GM21447 (cell line): Measurements from ENCODE around the gene CROCC2.
"Not testable (repeated sequence)": the region's sequence is repeated elsewhere in the genome, so short reads cannot be mapped to it uniquely, and the experiment has no call there.

Source experiments
- ATAC-seq: cut with Tn5 transposase; IDR thresholded peaks from one replicate; pipeline ENCODE4 v1.9.1; 2021; ENCODE audit not compliant: unreplicated experiment

Gene CROCC2

DNA sequence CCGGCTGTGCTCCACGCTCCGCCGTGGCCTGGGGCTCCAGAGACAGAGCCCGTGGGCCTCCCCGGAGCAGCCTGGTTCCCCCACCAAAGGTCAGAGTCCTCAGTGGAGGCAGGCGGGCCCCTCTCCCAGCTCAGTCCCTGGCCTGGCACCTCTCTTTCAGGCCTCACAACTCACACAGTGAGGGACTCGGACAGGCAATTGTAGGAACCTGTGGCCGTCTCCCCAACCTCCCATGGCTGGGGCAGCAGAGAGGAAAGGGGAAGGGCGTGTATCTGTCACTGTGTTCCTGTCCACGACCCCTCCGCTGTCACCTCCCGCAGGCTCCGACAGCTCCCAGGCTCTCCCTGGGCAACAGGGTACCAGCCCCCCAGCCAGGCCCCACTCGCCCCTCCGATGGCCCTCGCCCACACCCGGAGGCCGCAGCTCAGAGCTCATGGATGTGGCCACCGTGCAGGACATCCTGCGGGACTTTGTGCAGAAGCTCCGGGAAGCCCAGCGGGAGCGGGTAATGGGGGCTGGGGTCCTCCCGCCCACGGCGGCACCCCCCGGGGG, 59.8 kb downstream of the CROCC2 start:
- no peak for ATAC-seq

DNA sequence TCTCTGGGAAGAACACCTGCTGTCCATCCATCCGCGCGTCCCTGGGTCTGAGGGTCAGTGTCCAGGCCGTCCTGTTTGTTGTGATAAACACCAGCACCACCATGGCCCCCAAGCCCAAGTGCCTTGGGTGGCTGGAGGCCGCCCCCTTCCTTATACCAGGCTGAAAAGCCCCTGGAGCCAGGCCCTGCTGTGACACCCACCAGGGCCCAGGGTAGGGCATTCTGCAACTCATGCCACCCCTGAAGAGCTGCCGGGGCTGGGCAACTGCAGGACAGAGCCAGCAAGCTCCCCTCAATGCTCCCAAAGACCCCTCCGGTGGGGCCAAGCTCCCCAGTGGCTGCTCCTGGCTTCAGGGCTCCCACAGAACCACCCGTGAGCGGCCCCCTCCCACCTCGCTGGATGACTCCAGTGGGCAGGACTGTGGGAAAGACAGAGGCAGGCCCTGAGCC, 60.3 kb downstream of the CROCC2 start:
- no peak for ATAC-seq

- no peak for ATAC-seq
Observed at GRCh38 chr2:240966906-240967680, 61.0 kb downstream of the CROCC2 start.

- no peak for ATAC-seq
Observed at GRCh38 chr2:240967681-240968621, 61.8 kb downstream of the CROCC2 start.

DNA sequence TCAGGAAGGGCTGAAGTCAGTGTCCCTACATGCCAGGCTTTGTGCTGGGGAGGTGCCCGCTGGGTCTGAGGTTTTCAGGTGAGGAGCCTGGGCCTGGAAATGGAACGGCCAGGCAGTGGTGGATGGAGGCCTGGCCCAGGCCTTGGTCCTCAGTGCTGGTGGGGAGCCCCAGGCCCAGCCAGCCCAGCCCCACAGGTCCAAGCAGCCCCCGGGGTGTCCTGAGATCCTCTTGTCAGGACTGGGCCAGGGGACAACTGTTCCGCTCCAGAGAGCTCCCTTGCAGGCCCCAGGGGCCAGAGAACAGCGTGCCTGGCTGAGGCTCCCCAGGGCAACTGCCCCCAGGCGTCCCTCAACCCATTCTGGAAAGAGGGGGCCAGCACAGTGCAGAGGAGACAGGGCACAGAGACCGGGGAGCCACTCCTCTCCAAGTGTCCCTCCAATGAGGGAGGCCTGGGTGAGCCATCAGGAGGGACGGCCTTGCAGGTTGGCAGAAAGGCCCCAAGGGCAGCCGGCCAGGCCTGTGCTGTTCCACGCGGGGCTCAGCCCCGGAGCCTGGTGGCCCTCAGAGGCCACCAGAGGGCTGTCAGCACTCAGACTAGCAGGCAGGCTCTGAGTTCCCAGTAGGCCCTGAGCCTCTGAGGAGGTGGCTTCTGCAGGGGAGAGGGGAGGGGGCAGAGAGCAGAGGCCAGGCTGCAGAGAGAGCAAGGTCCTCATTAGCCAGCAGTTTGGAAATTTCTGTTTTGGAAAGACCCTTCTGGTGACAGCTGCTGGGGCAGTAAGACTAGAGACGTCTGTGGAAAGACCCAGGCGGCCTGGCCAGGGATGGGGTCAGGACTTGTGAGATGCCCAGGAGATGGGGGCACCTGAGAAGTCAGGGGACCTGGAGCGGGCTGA, 62.8 kb downstream of the CROCC2 start:
- no peak for ATAC-seq

DNA sequence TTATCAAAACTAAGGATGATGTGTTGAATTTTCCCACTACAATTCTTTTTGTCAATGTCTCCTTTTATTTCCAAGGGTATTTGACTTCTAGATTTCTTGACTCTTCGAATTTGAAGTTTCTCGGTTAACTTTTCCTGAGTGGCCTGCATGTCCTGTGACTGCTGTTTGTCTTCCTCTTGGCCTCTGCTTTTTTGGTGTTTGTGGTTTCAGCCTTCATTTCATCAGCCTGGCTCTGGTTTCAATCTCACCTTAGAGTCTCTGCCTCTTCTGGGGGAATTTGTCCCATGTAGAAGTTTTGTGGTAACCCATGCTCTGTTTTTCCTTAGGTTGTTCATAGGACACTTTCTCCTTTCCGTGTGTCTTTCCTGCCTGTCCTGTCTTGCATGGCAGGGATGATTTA, 64.0 kb downstream of the CROCC2 start:
- ATAC-seq = no peak

DNA sequence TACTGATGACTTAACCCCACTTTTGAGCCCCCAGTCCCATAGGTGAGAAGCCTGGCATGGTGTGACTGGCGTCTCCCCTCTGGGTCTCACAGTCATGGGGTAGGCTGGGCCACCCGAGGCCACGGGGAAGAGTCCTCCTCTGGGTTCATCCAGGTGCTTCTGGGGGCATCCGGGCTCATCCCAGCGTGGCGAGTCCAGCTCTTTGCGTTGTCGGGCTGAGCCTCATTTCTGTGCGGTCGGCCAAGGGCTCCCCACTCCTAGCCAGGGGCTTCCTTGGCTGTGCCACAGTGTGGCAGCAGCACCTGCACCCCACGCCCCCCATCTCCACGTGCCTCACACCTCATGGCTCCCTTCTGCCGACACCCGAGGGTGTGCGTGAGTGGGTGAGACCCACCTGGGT, 64.7 kb downstream of the CROCC2 start:
- no peak for ATAC-seq

DNA sequence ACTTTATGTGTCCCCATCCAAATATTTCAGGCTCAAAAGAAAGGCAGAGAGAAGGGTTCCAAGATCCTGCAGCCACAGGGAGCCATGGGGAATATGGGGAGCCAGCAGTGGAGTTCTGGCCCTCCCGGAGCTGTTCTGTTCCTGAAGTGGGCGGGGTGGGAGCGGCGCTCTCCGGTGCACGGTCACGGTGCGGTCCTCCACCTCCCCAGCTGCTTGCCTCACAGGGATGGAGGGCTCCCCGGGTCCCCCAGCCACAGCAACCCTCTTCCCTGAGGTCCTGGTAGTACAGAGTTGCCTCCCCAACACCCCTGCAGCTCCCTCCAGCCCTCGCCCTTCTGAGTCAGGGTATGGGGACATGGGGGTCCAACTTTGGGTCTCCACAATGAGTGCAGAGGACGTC, 66.1 kb downstream of the CROCC2 start:
- ATAC-seq = no peak

GRCh38 chr2:240972636-240973521, 66.7 kb downstream of the CROCC2 start:
- ATAC-seq = no peak

- no peak for ATAC-seq
Observed at GRCh38 chr2:240974771-240975572, 68.8 kb downstream of the CROCC2 start.

GRCh38 chr2:240975903-240976302, 69.8 kb downstream of the CROCC2 start:
- not testable (repeated sequence) for ATAC-seq

- no peak for ATAC-seq
Observed at GRCh38 chr2:240981280-240981679, 75.1 kb downstream of the CROCC2 start.

DNA sequence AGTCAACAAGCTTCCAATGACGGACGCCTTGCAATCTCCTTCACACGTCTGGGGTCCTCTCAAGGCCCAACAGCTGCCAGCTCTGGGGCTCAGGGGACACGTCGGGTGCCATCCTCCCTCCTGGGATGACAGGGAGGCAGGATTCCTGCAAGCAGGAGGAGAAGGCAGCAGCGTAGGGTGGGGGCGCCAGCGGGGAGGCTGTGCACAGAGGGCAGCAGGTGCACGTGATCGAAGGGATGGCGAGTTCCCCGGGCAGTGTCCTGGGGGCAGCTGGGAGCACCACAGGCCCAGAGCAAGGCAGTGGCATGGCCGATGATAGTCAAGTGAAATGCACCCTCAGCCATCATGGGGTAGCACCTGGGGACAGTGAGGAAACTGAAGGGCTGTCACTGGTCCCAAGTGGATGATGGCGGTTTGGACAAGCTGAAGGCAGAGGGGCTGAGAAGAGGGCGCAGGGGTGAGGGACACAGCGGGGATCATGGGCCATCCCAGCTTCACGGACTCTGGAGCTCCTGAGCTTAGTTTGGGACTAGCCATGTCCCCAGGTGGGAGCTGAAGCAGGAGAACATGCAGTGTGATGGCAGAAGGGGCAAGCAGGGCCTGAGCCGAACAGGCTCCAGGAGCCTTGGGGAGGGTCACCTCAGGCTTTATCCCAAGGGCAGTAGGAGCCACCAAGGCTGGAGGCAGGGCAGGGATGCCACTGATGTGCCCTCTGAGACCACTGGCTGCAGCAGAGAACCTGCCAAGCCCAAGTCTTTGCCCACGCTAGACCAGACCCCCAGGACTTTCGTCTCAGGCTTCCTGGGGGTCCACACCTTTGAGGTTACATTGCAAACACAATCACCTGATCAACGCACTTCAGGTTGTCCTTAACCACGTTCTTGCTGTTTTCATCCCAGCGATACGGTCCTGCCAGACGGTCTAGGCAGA, 76.0 kb downstream of the CROCC2 start:
- no peak for ATAC-seq

GRCh38 chr2:240982821-240983281, 76.7 kb downstream of the CROCC2 start:
- no peak for ATAC-seq

DNA sequence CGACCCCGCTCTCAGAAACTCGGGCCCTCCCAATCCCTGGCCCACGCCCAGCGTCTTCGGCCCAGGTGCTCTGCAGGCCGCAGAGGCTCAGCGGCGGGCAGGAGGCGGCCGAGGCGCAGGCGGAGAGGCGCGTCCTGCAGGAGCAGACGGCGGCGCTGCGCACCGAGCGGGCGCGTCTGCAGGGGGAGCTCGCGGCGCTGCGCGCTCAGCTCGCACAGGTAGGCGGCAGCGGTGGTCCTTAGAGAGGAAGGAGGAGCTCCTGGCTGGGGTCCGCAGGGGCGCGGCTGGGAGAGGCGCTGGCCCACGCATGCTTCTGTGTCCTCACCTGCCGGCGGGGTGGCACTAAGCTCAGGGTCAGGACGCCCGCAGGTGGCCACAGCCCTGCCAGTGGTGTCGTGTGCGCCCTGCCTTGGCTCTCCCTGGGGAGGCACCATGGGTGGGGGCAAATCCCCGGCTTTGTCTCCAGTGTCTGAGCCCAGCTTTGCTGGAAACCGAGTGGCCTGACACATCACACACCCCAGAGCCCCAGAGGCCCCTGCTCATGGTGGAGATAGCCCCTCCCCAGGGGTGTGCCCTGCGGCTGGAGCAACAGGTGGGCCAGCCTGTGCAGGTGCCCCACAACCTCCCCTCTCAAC, 77.3 kb downstream of the CROCC2 start:
- no peak for ATAC-seq

GRCh38 chr2:240983996-240984498, 77.9 kb downstream of the CROCC2 start:
- ATAC-seq = no peak
